ENCODE data around the gene GPR161. TPM values are rescaled to one million over a fixed set of nuclear protein-coding genes. Genes with fewer than 3 reads are reported as not detected.

Gene GPR161
- total and polyA plus RNA-seq, 2 donors (not counting 1 experiment from before 2014, with no cell fraction given): 10.2 to 18.7 TPM

- Histone ChIP-seq H3K36me3 (ENCODE audit: control insufficient read depth, insufficient read depth, low read length) (peaks cover 7% of the 10 kb centered on the region), H3K4me2 (ENCODE audit: extremely low read depth, insufficient read depth, low read length) (no peak overlapping the region), H3K9ac (ENCODE audit: insufficient read depth, low read length) (no peak overlapping the region), H3K4me3 (replicated peaks in 1 of 4; ENCODE audit: control extremely low read depth in 1 of 4, insufficient read depth in 1 of 4, low read depth in 3 of 4, low read length in 4 of 4) (no peak overlapping the region), H2AFZ (ENCODE audit: low read length) (no peak overlapping the region), H3K4me1 (ENCODE audit: control insufficient read depth, extremely low read depth, insufficient read depth, low read length) (peaks cover 2% of the 10 kb centered on the region), H3K9me3 (ENCODE audit: control insufficient read depth, insufficient read depth, low read depth, low read length) (no peaks in the 10 kb centered on the region), H3K27ac (ENCODE audit: insufficient read depth, low read length) (no peak overlapping the region), H3K79me2 (ENCODE audit: control insufficient read depth, insufficient read depth, low read length) (no peaks in the 10 kb centered on the region), H4K20me1 (ENCODE audit: control insufficient read depth, extremely low read depth, insufficient read depth, low read length) (no peaks in the 10 kb centered on the region), H3K27me3 (ENCODE audit: control insufficient read depth, insufficient read depth, low read length) (no peaks in the 10 kb centered on the region)
- TF ChIP-seq EZH2 (IDR thresholded peaks at IDR 0.05; ENCODE audit: low read length, missing control alignments) (no peak), CTCF (conservative IDR thresholded peaks at IDR 0.05 in 1 of 2, IDR thresholded peaks at IDR 0.05 in 1 of 2; ENCODE audit: low read depth in 1 of 2, low read length in 2 of 2) (no peak)
- DNase-seq (ENCODE audit: low read depth in 2 of 2): no peak
Measured at GRCh38 chr1:168093616-168094015, 43.1 kb downstream of the GPR161 start.

GRCh38 chr1:168092566-168093355 lies 44.0 kb downstream of the GPR161 start:
- H4K20me1 ChIP-seq (ENCODE audit: control insufficient read depth, extremely low read depth, insufficient read depth, low read length): no peaks in the 10 kb centered on the region
- H3K27ac ChIP-seq (ENCODE audit: insufficient read depth, low read length): no peak overlapping the region
- H3K4me2 ChIP-seq (ENCODE audit: extremely low read depth, insufficient read depth, low read length): no peak overlapping the region
- no peaks in the 10 kb centered on the region for H3K79me2 ChIP-seq (ENCODE audit: control insufficient read depth, insufficient read depth, low read length)
- H3K36me3 ChIP-seq (ENCODE audit: control insufficient read depth, insufficient read depth, low read length): peaks cover 7% of the 10 kb centered on the region
- H3K9me3 ChIP-seq (ENCODE audit: control insufficient read depth, insufficient read depth, low read depth, low read length): no peaks in the 10 kb centered on the region
- peak; percentile 33 to 34 for DNase-seq (ENCODE audit: low read depth in 2 of 2)
- no peak overlapping the region for H2AFZ ChIP-seq (ENCODE audit: low read length)
- H3K4me3 ChIP-seq (replicated peaks in 1 of 4; ENCODE audit: control extremely low read depth in 1 of 4, insufficient read depth in 1 of 4, low read depth in 3 of 4, low read length in 4 of 4): no peak overlapping the region
- H3K4me1 ChIP-seq (ENCODE audit: control insufficient read depth, extremely low read depth, insufficient read depth, low read length): peaks cover 2% of the 10 kb centered on the region
- no peak overlapping the region for H3K9ac ChIP-seq (ENCODE audit: insufficient read depth, low read length)
- H3K27me3 ChIP-seq (ENCODE audit: control insufficient read depth, insufficient read depth, low read length): no peaks in the 10 kb centered on the region
- no peak for TF ChIP-seq EZH2 (IDR thresholded peaks at IDR 0.05; ENCODE audit: low read length, missing control alignments)
- TF ChIP-seq CTCF (conservative IDR thresholded peaks at IDR 0.05 in 1 of 2, IDR thresholded peaks at IDR 0.05 in 1 of 2; ENCODE audit: low read depth in 1 of 2, low read length in 2 of 2): peak; percentile 21 to 33

- H3K36me3 ChIP-seq (ENCODE audit: control insufficient read depth, insufficient read depth, low read length): peaks cover 7% of the 10 kb centered on the region
- peaks cover 2% of the 10 kb centered on the region for H3K4me1 ChIP-seq (ENCODE audit: control insufficient read depth, extremely low read depth, insufficient read depth, low read length)
- H3K4me2 ChIP-seq (ENCODE audit: extremely low read depth, insufficient read depth, low read length): no peak overlapping the region
- H3K9me3 ChIP-seq (ENCODE audit: control insufficient read depth, insufficient read depth, low read depth, low read length): no peaks in the 10 kb centered on the region
- no peaks in the 10 kb centered on the region for H3K27me3 ChIP-seq (ENCODE audit: control insufficient read depth, insufficient read depth, low read length)
- DNase-seq (ENCODE audit: low read depth in 2 of 2): no peak
- no peak overlapping the region for H3K9ac ChIP-seq (ENCODE audit: insufficient read depth, low read length)
- H2AFZ ChIP-seq (ENCODE audit: low read length): no peak overlapping the region
- TF ChIP-seq EZH2 (IDR thresholded peaks at IDR 0.05; ENCODE audit: low read length, missing control alignments): no peak
- no peak overlapping the region for H3K4me3 ChIP-seq (replicated peaks in 1 of 4; ENCODE audit: control extremely low read depth in 1 of 4, insufficient read depth in 1 of 4, low read depth in 3 of 4, low read length in 4 of 4)
- H3K27ac ChIP-seq (ENCODE audit: insufficient read depth, low read length): no peak overlapping the region
- no peaks in the 10 kb centered on the region for H3K79me2 ChIP-seq (ENCODE audit: control insufficient read depth, insufficient read depth, low read length)
- H4K20me1 ChIP-seq (ENCODE audit: control insufficient read depth, extremely low read depth, insufficient read depth, low read length): no peaks in the 10 kb centered on the region
Measured at GRCh38 chr1:168091720-168092550, 44.8 kb downstream of the GPR161 start.
